ENCODE measurements around the gene NBEA.

The NBEA gene

GRCh38 chr13:35531526-35531925, 589.5 kb downstream of the NBEA start:
- TF ChIP-seq CTCF (IDR thresholded peaks at IDR 0.05): no peak

- TF ChIP-seq CTCF (IDR thresholded peaks at IDR 0.05): no peak
Measured at GRCh38 chr13:35534343-35534742, 592.3 kb downstream of the NBEA start.

GRCh38 chr13:35548790-35549189, 606.7 kb downstream of the NBEA start:
- TF ChIP-seq CTCF (IDR thresholded peaks at IDR 0.05): no peak

- TF ChIP-seq CTCF (IDR thresholded peaks at IDR 0.05): no peak
Measured at GRCh38 chr13:35549481-35549880, 607.4 kb downstream of the NBEA start.

GRCh38 chr13:35552172-35552844, 610.2 kb downstream of the NBEA start:
- no peak for TF ChIP-seq CTCF (IDR thresholded peaks at IDR 0.05)

- no peak for TF ChIP-seq CTCF (IDR thresholded peaks at IDR 0.05)
Measured at GRCh38 chr13:35554972-35555623, 613.0 kb downstream of the NBEA start.

GRCh38 chr13:35557475-35557874, 615.4 kb downstream of the NBEA start:
- TF ChIP-seq CTCF (IDR thresholded peaks at IDR 0.05): no peak

Data from LNCAP (cell line).